Breast epithelium (tissue), 4 donors: Measurements from ENCODE around the gene SIVA1. TPM values are rescaled to one million over a fixed set of nuclear protein-coding genes. Genes with fewer than 3 reads are reported as not detected.

ENCODE experiments used
- DNase-seq, 2 donors: peaks; one replicate each; pipeline ENCODE4 v3.0.0-alpha.2; 2019; ENCODE audit warnings: low spot score in 2 of 2
- H3K27ac ChIP-seq, 2 donors: fragments of 200-600 bp; sonication (generic) in 1 of 2; one replicate each; pipeline ENCODE4 v1.5.1; 2016 to 2019; ENCODE audit warnings: mild to moderate bottlenecking in 1 of 2
- H3K27me3 ChIP-seq, 2 donors: fragments of 200-600 bp; sonication (generic) in 1 of 2; one replicate each; pipeline versions ENCODE4 v1.5.1 to v1.6.0; 2017 to 2019; ENCODE audit warnings: control low read depth in 1 of 2, mild to moderate bottlenecking in 1 of 2
- H3K36me3 ChIP-seq: fragments of 200-600 bp; one replicate; pipeline ENCODE4 v1.5.1; 2019
- H3K4me1 ChIP-seq, 2 donors: fragments of 200-600 bp; sonication (generic); one replicate each; pipeline ENCODE4 v1.5.1; 2016 to 2019; ENCODE audit warnings: control low read depth in 1 of 2
- H3K4me3 ChIP-seq, 3 donors: fragments of 200-600 bp; sonication (generic); 1 replicate in 2 of 3; 2 replicates in 1 of 3; pipeline ENCODE4 v1.5.1; 2016 to 2019; ENCODE audit warnings: mild to moderate bottlenecking in 3 of 3, moderate library complexity in 2 of 3
- H3K9me3 ChIP-seq, 2 donors: fragments of 200-600 bp; sonication (generic) in 1 of 2; one replicate each; pipeline ENCODE4 v1.5.1; 2016 to 2019; ENCODE audit warnings: control low read depth in 1 of 2
- CTCF ChIP-seq, 3 donors: fragments of 450-650 bp; IDR thresholded peaks; one replicate each; pipeline ENCODE4 v1.5.1; 2016 to 2017; ENCODE audit warnings: antibody characterized with exemption in 3 of 3, mild to moderate bottlenecking in 3 of 3, moderate library complexity in 3 of 3
- POLR2A ChIP-seq: fragments of 450-650 bp; IDR thresholded peaks from one replicate; pipeline ENCODE4 v1.6.1; 2016; ENCODE audit warnings: antibody characterized with exemption, mild to moderate bottlenecking, moderate library complexity
- POLR2AphosphoS5 ChIP-seq, 3 donors: sonication (generic); formaldehyde crosslinking; IDR thresholded peaks; one replicate each; pipeline ENCODE4 v1.6.1; 2017; ENCODE audit warnings: antibody characterized with exemption in 3 of 3
- intact Hi-C: fragments of 100-400 bp; cut with DNase I; formaldehyde crosslinking; loops from one replicate; pipeline ENCODE4 v1.15.1; 2023; ENCODE audit warnings: low total_unique reads
- total RNA-seq, 3 donors: library from RNA; depleted of rRNA; stranded (reverse); fragments of >200 nt; gene quantifications; one replicate each; pipeline ENCODE4 v1.1.0, GENCODE V29; 2016

The SIVA1 gene
- 100 to 1,000 TPM; 181 to 225 (median 223) TPM for total RNA-seq

GRCh38 chr14:104752735-104753527 is at the start of gene SIVA1:
Gene SIVA1 (plus strand): TSS chr14:104753147. CDS start chr14:104753202, 55 bp downstream.
- H3K4me3 ChIP-seq, result peak within 1 kb of the TSS; percentile 87 to 98 (median 97)
- no peaks in the 10 kb centered on the region for H3K27me3 ChIP-seq
- peaks cover 3 to 9% of the 10 kb centered on the region in 2 donors for H3K4me1 ChIP-seq
- peaks cover 4% of the 10 kb centered on the region for H3K36me3 ChIP-seq
- intact Hi-C loops, result no loop called here
- peak; percentile 99 for DNase-seq
- TF ChIP-seq POLR2A, result peak; percentile 81
- TF ChIP-seq CTCF (IDR thresholded peaks at IDR 0.05), result no peak
- TF ChIP-seq POLR2AphosphoS5 (IDR thresholded peaks at IDR 0.05), result peak; percentile 92 to 95 (median 92)
- peak within 1 kb of the TSS; percentile 89 to 91 for H3K27ac ChIP-seq
- H3K9me3 ChIP-seq, result no peaks in the 10 kb centered on the region

- no peaks in the 10 kb centered on the region for H3K27me3 ChIP-seq
- H3K4me3 ChIP-seq, result no peak overlapping the region
- intact Hi-C loops, result loop anchor here (10.0 kb wide), 1 partner anchor 48 kb away; no protein-coding TSS in a partner anchor
- no peak overlapping the region for H3K27ac ChIP-seq
- TF ChIP-seq POLR2AphosphoS5 (IDR thresholded peaks at IDR 0.05), result no peak
- TF ChIP-seq CTCF (IDR thresholded peaks at IDR 0.05), result no peak
- no peak for TF ChIP-seq POLR2A
- H3K4me1 ChIP-seq, result peaks cover 0 to 1% of the 10 kb centered on the region in 2 donors
- peaks cover 4% of the 10 kb centered on the region for H3K36me3 ChIP-seq
- no peak for DNase-seq
- no peaks in the 10 kb centered on the region for H3K9me3 ChIP-seq
Observed at GRCh38 chr14:104703269-104703668, 49.7 kb upstream of the SIVA1 start.

- Histone ChIP-seq H3K27me3 (no peaks in the 10 kb centered on the region), H3K4me3 (no peak overlapping the region), H3K36me3 (peaks cover 4% of the 10 kb centered on the region), H3K27ac (no peak overlapping the region), H3K4me1 (no peaks in the 10 kb centered on the region), H3K9me3 (no peaks in the 10 kb centered on the region)
- intact Hi-C loops, result loop anchor here (10.0 kb wide), 1 partner anchor 49 kb away; no protein-coding TSS in a partner anchor
- DNase-seq, result no peak
- no peak for TF ChIP-seq CTCF (IDR thresholded peaks at IDR 0.05)
- no peak for TF ChIP-seq POLR2AphosphoS5 (IDR thresholded peaks at IDR 0.05)
- TF ChIP-seq POLR2A, result no peak
Observed at GRCh38 chr14:104704252-104704651, 48.7 kb upstream of the SIVA1 start.

- TF ChIP-seq CTCF (IDR thresholded peaks at IDR 0.05) (no peak), POLR2A (no peak), POLR2AphosphoS5 (IDR thresholded peaks at IDR 0.05) (no peak)
- H3K9me3 ChIP-seq, result no peaks in the 10 kb centered on the region
- DNase-seq, result no peak
- H3K4me3 ChIP-seq, result no peak overlapping the region
- no peaks in the 10 kb centered on the region for H3K4me1 ChIP-seq
- H3K36me3 ChIP-seq, result peaks cover 4% of the 10 kb centered on the region
- H3K27me3 ChIP-seq, result no peaks in the 10 kb centered on the region
- no peak overlapping the region for H3K27ac ChIP-seq
- intact Hi-C loops, result loop anchor here (10.0 kb wide), 1 partner anchor 51 kb away; no protein-coding TSS in a partner anchor
Observed at GRCh38 chr14:104705340-104706047, 47.5 kb upstream of the SIVA1 start.
